Endothelial cell of umbilical vein (primary cell): ENCODE data around the gene CCL16.

Source experiments
- EZH2 ChIP-seq: IDR thresholded peaks from 2 replicates; pipeline ENCODE4 v1.6.1; 2012; ENCODE audit warnings: borderline replicate concordance, low read depth, mild to moderate bottlenecking, moderate library complexity, low read length, inconsistent platforms; ENCODE audit not compliant: severe bottlenecking
- POLR2A ChIP-seq: IDR thresholded peaks from 2 replicates; pipeline ENCODE4 v1.6.1; 2012; ENCODE audit warnings: low read depth, mild to moderate bottlenecking, control low read depth, low read length
- TF ChIP-seq, protein P1 (sequence below), 2 donors: IDR thresholded peaks; 1 replicate in 1 of 2; 2 replicates in 1 of 2; pipeline ENCODE4 v1.5.1; 2011; ENCODE audit warnings: low read length in 2 of 2, mild to moderate bottlenecking in 2 of 2, moderate library complexity in 2 of 2, control low read depth in 1 of 2, inconsistent platforms in 1 of 2, low read depth in 1 of 2; ENCODE audit not compliant: insufficient read depth in 1 of 2; ENCODE audit errors: extremely low read depth in 1 of 2

DNA sequence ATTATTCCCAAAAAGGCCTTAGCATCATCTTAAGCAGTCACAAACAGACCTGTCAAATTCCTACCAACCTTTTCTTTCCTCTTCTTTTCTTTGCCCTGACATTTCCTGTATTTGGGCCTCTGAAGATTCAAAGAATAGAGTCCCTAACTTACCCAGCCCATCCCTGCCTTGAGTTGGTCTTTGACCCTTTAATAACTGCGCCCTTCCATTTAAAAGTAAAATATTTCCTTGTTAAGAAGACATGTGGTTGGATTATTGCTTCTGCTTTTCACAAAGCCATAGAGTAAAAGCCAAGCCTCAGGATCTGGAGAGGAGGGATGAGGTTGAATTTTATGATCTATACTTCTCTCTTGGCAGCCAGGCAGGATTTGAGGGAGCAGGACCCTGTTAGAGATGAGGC is 49.7 kb upstream of the CCL16 start:
- TF ChIP-seq, protein P1, sequence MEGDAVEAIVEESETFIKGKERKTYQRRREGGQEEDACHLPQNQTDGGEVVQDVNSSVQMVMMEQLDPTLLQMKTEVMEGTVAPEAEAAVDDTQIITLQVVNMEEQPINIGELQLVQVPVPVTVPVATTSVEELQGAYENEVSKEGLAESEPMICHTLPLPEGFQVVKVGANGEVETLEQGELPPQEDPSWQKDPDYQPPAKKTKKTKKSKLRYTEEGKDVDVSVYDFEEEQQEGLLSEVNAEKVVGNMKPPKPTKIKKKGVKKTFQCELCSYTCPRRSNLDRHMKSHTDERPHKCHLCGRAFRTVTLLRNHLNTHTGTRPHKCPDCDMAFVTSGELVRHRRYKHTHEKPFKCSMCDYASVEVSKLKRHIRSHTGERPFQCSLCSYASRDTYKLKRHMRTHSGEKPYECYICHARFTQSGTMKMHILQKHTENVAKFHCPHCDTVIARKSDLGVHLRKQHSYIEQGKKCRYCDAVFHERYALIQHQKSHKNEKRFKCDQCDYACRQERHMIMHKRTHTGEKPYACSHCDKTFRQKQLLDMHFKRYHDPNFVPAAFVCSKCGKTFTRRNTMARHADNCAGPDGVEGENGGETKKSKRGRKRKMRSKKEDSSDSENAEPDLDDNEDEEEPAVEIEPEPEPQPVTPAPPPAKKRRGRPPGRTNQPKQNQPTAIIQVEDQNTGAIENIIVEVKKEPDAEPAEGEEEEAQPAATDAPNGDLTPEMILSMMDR (IDR thresholded peaks at IDR 0.05; ENCODE audit: extremely low read depth in 1 of 2, insufficient read depth in 1 of 2, low read depth in 1 of 2, low read length in 2 of 2) = no peak
- TF ChIP-seq EZH2 = no peak
- no peak for TF ChIP-seq POLR2A
